Mesendoderm (in vitro differentiated cells): ENCODE data around the gene DGKI.
A peak's percentile ranks its signal among the peaks of the same experiment; 100 is the strongest.

Experiments used
- DNase-seq: peaks from one replicate; pipeline ENCODE4 v3.0.0; 2013
- H2AK5ac ChIP-seq: 2 replicates; pipeline ENCODE4 v1.6.1; 2013; ENCODE audit warnings: low read length, inconsistent platforms
- H2BK120ac ChIP-seq: 2 replicates; pipeline ENCODE4 v1.6.1; 2013; ENCODE audit warnings: low read depth, mild to moderate bottlenecking, low read length, moderate library complexity, mixed read lengths
- H2BK15ac ChIP-seq: replicated peaks from 2 replicates; pipeline ENCODE4 v1.6.1; 2013; ENCODE audit warnings: low read depth, mild to moderate bottlenecking, moderate library complexity
- H2BK5ac ChIP-seq: 2 replicates; pipeline ENCODE4 v1.6.1; 2013; ENCODE audit warnings: low read length, inconsistent platforms
- H3K18ac ChIP-seq: 2 replicates; pipeline ENCODE4 v1.6.1; 2013; ENCODE audit warnings: mild to moderate bottlenecking, low read length, mixed read lengths
- H3K23ac ChIP-seq: one replicate; pipeline ENCODE4 v1.6.1; 2013; ENCODE audit warnings: low read length
- H3K27ac ChIP-seq: 2 replicates; pipeline ENCODE4 v1.5.1; 2013; ENCODE audit warnings: low read depth, mild to moderate bottlenecking, inconsistent platforms, low read length, moderate library complexity
- H3K27me3 ChIP-seq: 2 replicates; pipeline ENCODE4 v1.6.1; 2013; ENCODE audit warnings: low read length, control low read depth, mild to moderate bottlenecking, inconsistent platforms; ENCODE audit not compliant: insufficient read depth, poor library complexity
- H3K36me3 ChIP-seq: 2 replicates; pipeline ENCODE4 v1.6.1; 2013; ENCODE audit warnings: low read length, inconsistent platforms; ENCODE audit not compliant: control insufficient read depth, insufficient read depth
- H3K4ac ChIP-seq: one replicate; pipeline ENCODE4 v1.6.1; 2013; ENCODE audit warnings: low read depth, mild to moderate bottlenecking, low read length, moderate library complexity
- H3K4me1 ChIP-seq: 2 replicates; pipeline ENCODE4 v1.6.1; 2013; ENCODE audit warnings: low read depth, low read length, inconsistent platforms; ENCODE audit not compliant: control insufficient read depth
- H3K4me2 ChIP-seq: 2 replicates; pipeline ENCODE4 v1.6.1; 2013; ENCODE audit warnings: low read length
- H3K4me3 ChIP-seq: 2 replicates; pipeline ENCODE4 v1.5.1; 2013; ENCODE audit warnings: mild to moderate bottlenecking, low read length
- H3K56ac ChIP-seq: one replicate; pipeline ENCODE4 v1.6.1; 2013; ENCODE audit warnings: low read length
- H3K79me1 ChIP-seq: 2 replicates; pipeline ENCODE4 v1.6.1; 2013; ENCODE audit warnings: low read length, inconsistent platforms
- H3K79me2 ChIP-seq: 2 replicates; pipeline ENCODE4 v1.6.1; 2013; ENCODE audit warnings: mild to moderate bottlenecking, low read length; ENCODE audit not compliant: control insufficient read depth, insufficient read depth
- H3K9ac ChIP-seq: 2 replicates; pipeline ENCODE4 v1.6.1; 2013; ENCODE audit warnings: low read length, inconsistent platforms
- H4K5ac ChIP-seq: one replicate; pipeline ENCODE4 v1.6.1; 2013; ENCODE audit warnings: low read length
- H4K8ac ChIP-seq: one replicate; pipeline ENCODE4 v1.6.1; 2013; ENCODE audit warnings: low read depth, mild to moderate bottlenecking, control low read depth, low read length, moderate library complexity
- WGBS: extraction: QIAGEN DNeasy Blood & Tissue Kit; methylation state at CpG from one replicate; pipeline ENCODE4 v1.1.7; 2013; ENCODE audit warnings: low lambda C conversion rate, missing lambda C conversion rate; ENCODE audit not compliant: insufficient coverage; ENCODE audit errors: extremely low coverage; 5-methylcytosine and 5-hydroxymethylcytosine counted together

Gene DGKI

DNA sequence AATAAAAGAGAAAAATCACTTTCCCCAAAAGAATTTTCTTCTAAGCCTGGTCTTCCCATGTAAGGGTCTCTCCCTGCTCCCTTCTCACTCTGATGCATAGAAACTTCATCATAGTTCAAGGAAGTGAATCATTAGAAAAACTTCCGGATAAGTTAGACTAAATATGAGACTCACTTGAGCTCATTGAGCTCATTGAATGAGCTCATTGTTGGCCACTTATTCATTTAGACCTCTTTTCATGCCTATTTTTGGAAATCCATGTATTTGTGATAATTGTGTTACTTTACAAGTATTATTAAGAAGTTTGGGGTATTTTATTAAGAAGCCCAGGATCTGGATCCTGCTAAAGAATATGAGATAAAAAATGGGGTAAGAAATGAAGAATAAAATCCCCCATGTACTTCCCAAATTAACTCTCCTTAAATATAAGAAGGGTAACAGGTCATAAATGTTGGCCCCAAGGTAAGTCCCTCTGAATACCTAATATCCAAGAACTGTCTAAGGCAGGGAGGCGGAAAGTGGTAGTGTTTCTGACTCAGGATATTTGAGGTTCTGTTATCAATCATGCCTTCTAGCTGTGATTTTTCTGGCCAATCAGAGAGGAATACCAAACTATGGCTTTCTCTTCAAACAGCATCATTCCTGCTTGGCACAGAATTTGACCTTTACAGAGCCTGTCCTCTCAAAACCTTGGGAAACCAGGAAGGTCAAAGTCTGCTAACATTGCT lies 266.7 kb downstream of the DGKI start:
- H3K4ac ChIP-seq = no peak overlapping the region
- no peak overlapping the region for H3K23ac ChIP-seq
- WGBS = no CpG with 5 or more reads among the region's 2 CpGs
- no peak overlapping the region for H3K4me2 ChIP-seq
- no peak overlapping the region for H4K8ac ChIP-seq
- H3K27me3 ChIP-seq = no peaks in the 10 kb centered on the region
- H3K36me3 ChIP-seq = no peaks in the 10 kb centered on the region
- H3K79me1 ChIP-seq = no peaks in the 10 kb centered on the region
- H2BK120ac ChIP-seq = no peak overlapping the region
- no peak overlapping the region for H2BK5ac ChIP-seq
- no peak overlapping the region for H3K4me3 ChIP-seq
- no peaks in the 10 kb centered on the region for H3K79me2 ChIP-seq
- no peak for DNase-seq
- H3K4me1 ChIP-seq = no peaks in the 10 kb centered on the region
- H3K18ac ChIP-seq = no peak overlapping the region
- H4K5ac ChIP-seq = no peak overlapping the region
- no peak overlapping the region for H2AK5ac ChIP-seq
- no peak overlapping the region for H3K9ac ChIP-seq
- H3K27ac ChIP-seq = no peak overlapping the region
- no peak overlapping the region for H2BK15ac ChIP-seq
- H3K56ac ChIP-seq = no peak overlapping the region

DNA sequence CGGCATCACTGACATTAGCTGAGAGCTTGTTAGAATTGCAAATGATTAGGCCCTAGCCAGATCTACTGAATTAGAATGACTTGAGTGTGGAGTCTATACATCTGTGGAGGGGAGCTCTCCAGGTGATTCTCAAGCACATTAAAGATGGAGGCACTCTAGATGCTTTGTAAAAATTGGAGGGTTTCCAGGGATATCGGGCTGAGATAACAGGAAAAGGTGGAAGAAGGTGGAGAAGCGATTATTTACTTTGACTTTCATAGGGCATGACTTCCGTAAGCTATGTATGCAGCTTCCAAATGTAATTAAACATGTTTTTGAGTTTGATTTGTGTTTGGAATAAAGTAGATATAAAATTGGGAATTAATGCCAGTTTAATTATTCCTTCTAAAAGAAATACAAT lies 268.2 kb downstream of the DGKI start:
- no peak overlapping the region for H3K27ac ChIP-seq
- H3K79me1 ChIP-seq = no peaks in the 10 kb centered on the region
- no peak overlapping the region for H3K56ac ChIP-seq
- no peaks in the 10 kb centered on the region for H3K27me3 ChIP-seq
- H4K8ac ChIP-seq = no peak overlapping the region
- no peak overlapping the region for H3K4ac ChIP-seq
- no peak overlapping the region for H3K9ac ChIP-seq
- H3K18ac ChIP-seq = no peak overlapping the region
- H2BK15ac ChIP-seq = no peak overlapping the region
- no peaks in the 10 kb centered on the region for H3K4me1 ChIP-seq
- no peak for DNase-seq
- H3K36me3 ChIP-seq = no peaks in the 10 kb centered on the region
- WGBS = no CpG with 5 or more reads among the region's 4 CpGs
- H2BK120ac ChIP-seq = no peak overlapping the region
- H3K23ac ChIP-seq = no peak overlapping the region
- no peak overlapping the region for H2AK5ac ChIP-seq
- H3K79me2 ChIP-seq = no peaks in the 10 kb centered on the region
- H3K4me3 ChIP-seq = no peak overlapping the region
- H3K4me2 ChIP-seq = no peak overlapping the region
- H4K5ac ChIP-seq = no peak overlapping the region
- no peak overlapping the region for H2BK5ac ChIP-seq

DNA sequence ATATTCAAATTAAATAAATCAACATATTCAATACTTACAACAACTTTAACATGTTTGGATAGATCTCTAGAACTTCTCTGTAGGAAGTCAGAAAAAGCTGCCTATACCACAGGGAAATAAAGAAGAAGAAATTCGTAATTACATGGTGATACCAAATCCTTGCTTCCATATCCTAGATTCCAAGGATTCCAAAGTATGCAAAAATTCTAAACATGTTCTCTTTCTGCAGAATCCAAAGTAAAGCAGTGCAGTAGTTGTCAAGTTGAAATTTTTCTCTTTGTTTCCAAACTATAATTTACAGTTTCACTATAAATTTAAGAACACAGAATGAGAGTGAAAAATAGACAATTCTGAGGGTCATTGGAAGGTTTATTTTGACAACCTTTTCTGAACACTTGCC lies 269.6 kb downstream of the DGKI start:
- H3K27me3 ChIP-seq = no peaks in the 10 kb centered on the region
- no peak overlapping the region for H3K4ac ChIP-seq
- no peak overlapping the region for H2BK5ac ChIP-seq
- no peak overlapping the region for H3K4me2 ChIP-seq
- no peaks in the 10 kb centered on the region for H3K79me2 ChIP-seq
- H3K4me1 ChIP-seq = no peaks in the 10 kb centered on the region
- no peak overlapping the region for H3K4me3 ChIP-seq
- H4K8ac ChIP-seq = no peak overlapping the region
- no peak overlapping the region for H3K23ac ChIP-seq
- no peak overlapping the region for H3K18ac ChIP-seq
- no peak overlapping the region for H3K56ac ChIP-seq
- no peak overlapping the region for H4K5ac ChIP-seq
- H2BK120ac ChIP-seq = no peak overlapping the region
- H2BK15ac ChIP-seq = no peak overlapping the region
- no peak overlapping the region for H3K27ac ChIP-seq
- H2AK5ac ChIP-seq = no peak overlapping the region
- no peaks in the 10 kb centered on the region for H3K79me1 ChIP-seq
- peak; percentile 23 for DNase-seq
- WGBS = no CpG with 5 or more reads among the region's 1 CpG
- no peak overlapping the region for H3K9ac ChIP-seq
- H3K36me3 ChIP-seq = no peaks in the 10 kb centered on the region

DNA sequence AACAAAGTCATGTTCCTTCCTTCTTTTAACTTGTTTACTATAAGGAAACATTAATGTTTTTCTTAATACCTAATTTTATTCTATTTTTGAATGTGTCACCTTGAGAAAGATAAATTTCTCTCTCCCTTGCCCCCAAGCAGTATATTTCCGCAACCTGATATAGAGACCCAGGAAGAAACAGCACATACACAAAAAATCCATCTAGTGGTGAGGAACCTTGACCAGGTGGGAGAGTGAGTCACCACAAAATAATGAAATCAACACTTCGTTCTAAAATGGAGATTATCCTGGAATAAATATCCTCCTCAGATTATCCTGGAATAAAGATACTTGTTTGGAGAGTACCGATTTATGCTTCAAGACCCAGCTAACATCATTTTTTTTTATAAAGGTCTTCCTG lies 270.3 kb downstream of the DGKI start:
- no CpG with 5 or more reads among the region's 3 CpGs for WGBS
- no peak overlapping the region for H2BK15ac ChIP-seq

DNA sequence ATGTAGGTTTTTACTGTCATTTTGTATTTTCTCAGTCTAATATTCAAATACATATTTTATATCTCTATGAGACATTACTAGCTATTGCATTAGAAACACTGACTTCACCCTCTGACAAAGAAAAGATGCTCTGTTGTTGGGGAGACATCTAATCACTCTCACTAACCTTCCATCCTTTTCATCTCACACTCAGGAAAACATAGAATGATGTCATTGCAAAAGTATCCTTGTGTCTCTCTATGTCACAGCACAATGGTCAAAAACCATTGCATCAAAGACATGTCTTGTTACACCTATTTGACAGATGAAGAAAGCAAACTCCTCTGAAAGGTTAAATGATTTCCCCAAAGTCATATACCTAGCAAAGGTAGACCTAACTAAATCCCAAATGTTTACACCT lies 272.0 kb downstream of the DGKI start:
- Histone ChIP-seq H3K79me1 (no peaks in the 10 kb centered on the region), H4K5ac (no peak overlapping the region), H3K36me3 (no peaks in the 10 kb centered on the region), H2AK5ac (no peak overlapping the region), H2BK120ac (no peak overlapping the region), H3K23ac (no peak overlapping the region), H3K18ac (no peak overlapping the region), H4K8ac (no peak overlapping the region), H3K4me3 (no peak overlapping the region), H3K9ac (no peak overlapping the region), H3K27me3 (no peaks in the 10 kb centered on the region), H2BK15ac (no peak overlapping the region), H3K4me1 (no peaks in the 10 kb centered on the region), H3K79me2 (no peaks in the 10 kb centered on the region), H3K27ac (no peak overlapping the region), H3K4ac (no peak overlapping the region), H3K4me2 (no peak overlapping the region), H2BK5ac (no peak overlapping the region), H3K56ac (no peak overlapping the region)
- DNase-seq = peak; percentile 46

More for the DNA sequence above, 270.3 kb downstream of the DGKI start:
- Histone ChIP-seq H4K5ac (no peak overlapping the region), H3K4me2 (no peak overlapping the region), H3K18ac (no peak overlapping the region), H3K79me2 (no peaks in the 10 kb centered on the region), H3K56ac (no peak overlapping the region), H3K23ac (no peak overlapping the region), H2BK120ac (no peak overlapping the region), H2BK5ac (no peak overlapping the region), H2AK5ac (no peak overlapping the region), H3K4me1 (no peaks in the 10 kb centered on the region), H3K27ac (no peak overlapping the region), H3K4ac (no peak overlapping the region), H3K79me1 (no peaks in the 10 kb centered on the region), H3K27me3 (no peaks in the 10 kb centered on the region), H3K36me3 (no peaks in the 10 kb centered on the region), H4K8ac (no peak overlapping the region), H3K9ac (no peak overlapping the region), H3K4me3 (no peak overlapping the region)
- DNase-seq = no peak
